Measurements from ENCODE around the gene CNOT2.

GRCh38 chr12:70214972-70215617 is 28.1 kb upstream of the CNOT2 start:
- TF ChIP-seq, protein P1, sequence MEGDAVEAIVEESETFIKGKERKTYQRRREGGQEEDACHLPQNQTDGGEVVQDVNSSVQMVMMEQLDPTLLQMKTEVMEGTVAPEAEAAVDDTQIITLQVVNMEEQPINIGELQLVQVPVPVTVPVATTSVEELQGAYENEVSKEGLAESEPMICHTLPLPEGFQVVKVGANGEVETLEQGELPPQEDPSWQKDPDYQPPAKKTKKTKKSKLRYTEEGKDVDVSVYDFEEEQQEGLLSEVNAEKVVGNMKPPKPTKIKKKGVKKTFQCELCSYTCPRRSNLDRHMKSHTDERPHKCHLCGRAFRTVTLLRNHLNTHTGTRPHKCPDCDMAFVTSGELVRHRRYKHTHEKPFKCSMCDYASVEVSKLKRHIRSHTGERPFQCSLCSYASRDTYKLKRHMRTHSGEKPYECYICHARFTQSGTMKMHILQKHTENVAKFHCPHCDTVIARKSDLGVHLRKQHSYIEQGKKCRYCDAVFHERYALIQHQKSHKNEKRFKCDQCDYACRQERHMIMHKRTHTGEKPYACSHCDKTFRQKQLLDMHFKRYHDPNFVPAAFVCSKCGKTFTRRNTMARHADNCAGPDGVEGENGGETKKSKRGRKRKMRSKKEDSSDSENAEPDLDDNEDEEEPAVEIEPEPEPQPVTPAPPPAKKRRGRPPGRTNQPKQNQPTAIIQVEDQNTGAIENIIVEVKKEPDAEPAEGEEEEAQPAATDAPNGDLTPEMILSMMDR (IDR thresholded peaks at IDR 0.05) = no peak
- TF ChIP-seq EP300 (IDR thresholded peaks at IDR 0.05) (no peak), POLR2A (IDR thresholded peaks at IDR 0.05) (no peak)
